VCaP (cell line): ENCODE data around the gene CNN2.

ENCODE experiments used
- H3K27ac ChIP-seq: fragments of 450-650 bp; 2 replicates; pipeline ENCODE4 v1.5.1; 2017
- TF ChIP-seq, protein P1 (sequence below): fragments of 450-650 bp; conservative IDR thresholded peaks from 2 replicates; pipeline ENCODE4 v1.5.1; 2017; ENCODE audit warnings: mild to moderate bottlenecking, moderate library complexity

The CNN2 gene

GRCh38 chr19:1003283-1003682, 23.1 kb upstream of the CNN2 start:
- no peak overlapping the region for H3K27ac ChIP-seq
- TF ChIP-seq, protein P1, sequence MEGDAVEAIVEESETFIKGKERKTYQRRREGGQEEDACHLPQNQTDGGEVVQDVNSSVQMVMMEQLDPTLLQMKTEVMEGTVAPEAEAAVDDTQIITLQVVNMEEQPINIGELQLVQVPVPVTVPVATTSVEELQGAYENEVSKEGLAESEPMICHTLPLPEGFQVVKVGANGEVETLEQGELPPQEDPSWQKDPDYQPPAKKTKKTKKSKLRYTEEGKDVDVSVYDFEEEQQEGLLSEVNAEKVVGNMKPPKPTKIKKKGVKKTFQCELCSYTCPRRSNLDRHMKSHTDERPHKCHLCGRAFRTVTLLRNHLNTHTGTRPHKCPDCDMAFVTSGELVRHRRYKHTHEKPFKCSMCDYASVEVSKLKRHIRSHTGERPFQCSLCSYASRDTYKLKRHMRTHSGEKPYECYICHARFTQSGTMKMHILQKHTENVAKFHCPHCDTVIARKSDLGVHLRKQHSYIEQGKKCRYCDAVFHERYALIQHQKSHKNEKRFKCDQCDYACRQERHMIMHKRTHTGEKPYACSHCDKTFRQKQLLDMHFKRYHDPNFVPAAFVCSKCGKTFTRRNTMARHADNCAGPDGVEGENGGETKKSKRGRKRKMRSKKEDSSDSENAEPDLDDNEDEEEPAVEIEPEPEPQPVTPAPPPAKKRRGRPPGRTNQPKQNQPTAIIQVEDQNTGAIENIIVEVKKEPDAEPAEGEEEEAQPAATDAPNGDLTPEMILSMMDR, result no peak

GRCh38 chr19:1004204-1004802, 22.1 kb upstream of the CNN2 start:
- TF ChIP-seq, protein P1, result no peak
- no peak overlapping the region for H3K27ac ChIP-seq

GRCh38 chr19:1004803-1005664, 21.4 kb upstream of the CNN2 start:
- no peak overlapping the region for H3K27ac ChIP-seq
- TF ChIP-seq, protein P1, result no peak

DNA sequence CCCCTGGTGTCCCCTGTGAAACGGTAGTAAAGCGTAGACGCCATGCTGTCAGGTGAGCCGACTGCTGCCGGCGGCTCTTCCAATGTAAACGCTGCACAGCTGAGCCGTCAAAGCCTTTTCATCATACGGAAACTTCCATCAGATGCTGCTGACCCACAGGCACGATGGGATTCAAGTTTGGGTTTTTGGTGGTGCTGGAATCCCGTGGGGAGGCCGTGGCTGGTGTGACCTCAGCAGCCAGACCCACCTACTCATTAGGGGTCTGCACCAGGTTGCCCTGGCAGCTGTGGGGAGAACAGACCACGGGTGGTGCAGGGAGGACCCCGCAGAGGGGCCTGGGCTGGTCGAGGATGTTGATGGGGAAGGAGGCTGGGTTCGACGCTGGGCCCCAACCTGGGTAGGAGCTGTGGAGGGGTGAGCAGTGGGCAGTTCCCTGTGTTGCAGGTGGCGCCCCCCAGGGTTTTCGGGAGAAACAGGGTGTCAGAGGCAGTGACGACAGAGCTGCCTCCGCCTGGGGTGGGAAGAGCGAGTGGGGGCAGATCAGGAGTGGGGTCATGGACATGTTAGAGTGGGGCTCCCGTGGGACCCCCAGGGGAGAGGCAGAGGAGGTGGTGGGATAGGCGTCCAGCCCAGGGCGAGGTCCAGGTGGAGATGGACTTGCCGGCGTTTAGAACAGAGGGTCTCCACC, 19.6 kb upstream of the CNN2 start:
- TF ChIP-seq, protein P1, result no peak
- H3K27ac ChIP-seq, result no peak overlapping the region

GRCh38 chr19:1007399-1008251, 18.8 kb upstream of the CNN2 start:
- TF ChIP-seq, protein P1, result no peak
- no peak overlapping the region for H3K27ac ChIP-seq

- no peak overlapping the region for H3K27ac ChIP-seq
- TF ChIP-seq, protein P1, result no peak
Measured at GRCh38 chr19:1008268-1009040, 18.0 kb upstream of the CNN2 start.
